OCI-LY3 (cell line): ENCODE results near the gene PTPRN2.

Experiments used
- EZH2phosphoT487 ChIP-seq: fragments of 200-600 bp; shearing (Covaris generic); IDR thresholded peaks from 2 replicates; pipeline ENCODE4 v1.6.1; 2018; ENCODE audit warnings: antibody characterized with exemption, mixed run types, low read depth
- TF ChIP-seq, protein P1 (sequence below): fragments of 200-600, 300-600 bp; sonication (generic); IDR thresholded peaks from 2 replicates; pipeline ENCODE4 v1.5.1; 2014; ENCODE audit warnings: antibody characterized with exemption, low read length, low read depth

DNA sequence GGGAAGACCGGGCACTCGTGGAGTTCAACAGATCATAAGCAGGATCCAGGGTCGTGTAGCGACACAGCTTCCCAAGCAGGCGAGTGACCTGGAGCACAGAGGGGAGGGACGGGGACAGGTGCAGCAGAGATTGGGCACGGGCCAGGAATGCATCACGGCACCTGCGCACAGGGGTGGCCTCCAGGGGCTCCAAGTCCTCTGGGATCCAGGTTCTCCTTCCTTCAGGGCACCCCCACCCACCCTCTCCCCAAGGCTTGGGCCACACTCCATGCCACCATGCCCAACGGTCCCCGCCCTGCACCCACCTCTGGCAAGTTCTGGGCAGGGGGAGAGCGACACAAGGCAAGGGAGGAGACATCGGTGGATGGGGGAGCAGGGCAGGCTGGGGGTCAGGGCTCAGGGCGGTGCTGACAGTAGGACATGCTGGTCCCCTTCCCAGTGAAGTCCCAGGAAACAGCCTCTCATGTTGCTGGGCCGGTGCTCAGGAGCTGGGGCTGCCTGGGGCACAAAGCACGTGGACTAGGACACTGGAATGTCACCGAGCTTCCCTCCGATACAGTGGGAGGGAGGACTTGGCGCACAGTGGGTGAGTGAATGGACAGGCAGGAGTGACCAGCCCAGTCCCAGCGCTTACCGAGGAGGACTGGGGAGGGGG, 597.3 kb downstream of the PTPRN2 start:
- TF ChIP-seq, protein P1, sequence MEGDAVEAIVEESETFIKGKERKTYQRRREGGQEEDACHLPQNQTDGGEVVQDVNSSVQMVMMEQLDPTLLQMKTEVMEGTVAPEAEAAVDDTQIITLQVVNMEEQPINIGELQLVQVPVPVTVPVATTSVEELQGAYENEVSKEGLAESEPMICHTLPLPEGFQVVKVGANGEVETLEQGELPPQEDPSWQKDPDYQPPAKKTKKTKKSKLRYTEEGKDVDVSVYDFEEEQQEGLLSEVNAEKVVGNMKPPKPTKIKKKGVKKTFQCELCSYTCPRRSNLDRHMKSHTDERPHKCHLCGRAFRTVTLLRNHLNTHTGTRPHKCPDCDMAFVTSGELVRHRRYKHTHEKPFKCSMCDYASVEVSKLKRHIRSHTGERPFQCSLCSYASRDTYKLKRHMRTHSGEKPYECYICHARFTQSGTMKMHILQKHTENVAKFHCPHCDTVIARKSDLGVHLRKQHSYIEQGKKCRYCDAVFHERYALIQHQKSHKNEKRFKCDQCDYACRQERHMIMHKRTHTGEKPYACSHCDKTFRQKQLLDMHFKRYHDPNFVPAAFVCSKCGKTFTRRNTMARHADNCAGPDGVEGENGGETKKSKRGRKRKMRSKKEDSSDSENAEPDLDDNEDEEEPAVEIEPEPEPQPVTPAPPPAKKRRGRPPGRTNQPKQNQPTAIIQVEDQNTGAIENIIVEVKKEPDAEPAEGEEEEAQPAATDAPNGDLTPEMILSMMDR = no peak
- no peak for TF ChIP-seq EZH2phosphoT487
